Endothelial cell of hepatic sinusoid (primary cell): ENCODE measurements around the gene XRN2.
"Not testable (repeated sequence)": the region's sequence is repeated elsewhere in the genome, so short reads cannot be mapped to it uniquely, and the experiment has no call there.

Source experiments
- in situ Hi-C: cut with HindIII; loops from 2 replicates; pipeline ENCODE4 v1.10.0; 2017; ENCODE audit warnings: low sequenced_read_pairs

The XRN2 gene

DNA sequence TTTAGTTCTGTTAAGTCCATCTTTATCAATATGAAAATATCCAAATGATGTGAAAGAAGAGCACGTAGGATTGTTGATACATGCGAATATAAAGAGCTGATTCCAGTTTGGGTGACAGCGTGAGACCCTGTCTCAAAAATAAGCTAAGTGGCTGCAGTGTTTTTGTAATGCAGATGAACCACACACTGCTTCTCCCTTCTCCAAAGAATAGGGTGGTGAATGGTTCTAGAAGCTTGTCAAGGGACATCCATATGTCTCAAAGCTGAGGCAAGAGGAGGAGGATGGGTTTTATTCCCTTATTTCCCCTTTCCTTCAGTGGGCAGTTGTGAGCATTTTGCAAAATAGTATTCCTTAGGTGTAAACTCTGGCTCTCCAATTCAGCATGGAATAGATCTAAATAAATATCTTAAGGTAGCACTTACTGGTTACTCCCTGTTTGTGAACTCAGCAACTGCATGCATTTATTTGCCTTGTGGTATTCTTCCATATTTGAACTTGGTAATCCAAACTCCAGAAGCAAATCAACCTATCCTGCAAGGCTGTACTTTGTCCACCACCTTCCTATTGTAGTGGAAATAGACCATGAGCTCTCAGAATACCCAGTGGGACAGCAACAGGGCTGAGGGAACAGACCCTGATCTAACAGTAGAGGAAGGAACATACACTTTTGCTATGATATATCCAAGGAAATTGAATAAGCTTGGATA, 38.0 kb downstream of the XRN2 start:
- in situ Hi-C loops, result no loop called here

DNA sequence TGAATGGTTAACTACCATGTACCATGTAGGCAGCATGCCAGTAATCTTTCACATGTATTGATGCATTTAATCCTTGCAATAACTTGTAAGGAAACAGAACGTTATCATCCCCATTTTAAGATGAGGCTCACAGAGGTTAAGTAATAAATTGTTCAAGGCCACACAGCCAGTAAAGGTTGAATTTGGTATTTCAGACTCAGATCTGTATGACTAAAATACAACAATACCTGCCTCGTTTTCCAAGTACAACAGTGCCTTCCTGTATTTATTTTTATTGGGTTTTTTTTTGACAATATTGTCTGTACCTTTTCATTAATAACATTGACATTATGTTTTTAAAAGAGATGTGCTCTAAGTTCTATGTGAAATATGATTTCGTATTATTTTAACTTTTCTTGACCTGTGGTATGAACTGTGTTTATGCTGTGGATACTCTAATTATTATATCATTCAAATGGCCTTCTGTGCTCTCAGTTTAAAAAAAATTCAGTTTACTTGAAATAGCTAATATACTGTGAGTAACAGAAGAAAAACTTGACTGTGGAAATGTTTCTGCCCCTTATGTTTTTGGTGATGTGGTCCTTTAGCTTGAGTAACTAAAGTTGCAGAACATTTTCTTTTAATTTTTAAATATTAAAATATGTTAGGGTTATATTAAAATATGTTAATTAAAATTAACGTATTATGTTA, 39.7 kb downstream of the XRN2 start:
- in situ Hi-C loops, result no loop called here

DNA sequence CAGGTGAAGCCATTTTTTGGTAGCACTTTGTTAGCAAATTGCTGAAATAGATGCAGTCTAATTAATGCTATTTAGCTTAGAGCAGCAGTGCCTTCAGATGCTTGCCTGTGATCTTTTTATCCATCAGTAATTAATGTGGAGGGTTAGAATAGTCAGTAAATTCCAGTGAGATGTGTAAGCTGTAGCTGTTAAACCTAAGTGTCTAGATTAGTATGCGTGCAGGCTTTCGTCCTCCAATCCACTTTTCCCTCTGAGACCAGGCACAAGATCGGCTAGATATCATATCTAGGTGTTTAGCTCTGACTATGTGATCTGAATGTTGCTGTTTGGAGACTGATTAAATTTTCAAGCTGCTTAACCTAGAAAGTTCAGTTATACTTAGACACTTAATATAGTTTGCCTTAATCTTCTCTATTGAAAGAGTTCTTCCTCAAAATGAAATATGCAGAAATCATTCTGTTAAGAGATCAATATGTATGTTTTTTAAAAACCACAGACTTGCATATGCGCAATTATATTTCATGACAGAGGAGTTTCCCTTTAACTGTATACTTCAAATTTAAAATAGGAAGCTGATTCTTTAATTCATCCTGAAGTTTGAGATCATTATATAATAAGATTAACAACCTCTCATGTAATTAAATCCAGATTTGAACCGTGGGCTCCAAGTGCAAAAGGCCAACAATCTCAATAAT, 41.2 kb downstream of the XRN2 start:
- in situ Hi-C loops, result no loop called here

DNA sequence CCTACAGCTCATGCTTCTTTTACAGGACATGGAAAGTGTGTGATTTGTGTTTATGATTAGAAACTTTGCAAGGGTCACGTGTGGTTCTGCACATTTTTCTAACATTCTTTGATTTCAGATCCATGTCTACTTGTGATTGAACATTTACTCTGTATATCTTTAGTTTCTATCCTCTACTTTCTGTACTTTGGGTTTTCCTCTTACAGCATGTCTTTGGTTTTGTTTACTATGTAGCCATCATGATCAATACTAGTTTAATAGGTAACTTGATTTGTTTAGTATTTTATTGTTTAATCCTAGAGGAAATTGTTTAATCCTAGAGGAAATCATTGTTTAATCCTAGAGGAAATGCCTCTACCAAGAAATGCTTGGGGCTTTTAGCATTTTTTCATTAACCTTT, 41.8 kb downstream of the XRN2 start:
- in situ Hi-C loops, result no loop called here

DNA sequence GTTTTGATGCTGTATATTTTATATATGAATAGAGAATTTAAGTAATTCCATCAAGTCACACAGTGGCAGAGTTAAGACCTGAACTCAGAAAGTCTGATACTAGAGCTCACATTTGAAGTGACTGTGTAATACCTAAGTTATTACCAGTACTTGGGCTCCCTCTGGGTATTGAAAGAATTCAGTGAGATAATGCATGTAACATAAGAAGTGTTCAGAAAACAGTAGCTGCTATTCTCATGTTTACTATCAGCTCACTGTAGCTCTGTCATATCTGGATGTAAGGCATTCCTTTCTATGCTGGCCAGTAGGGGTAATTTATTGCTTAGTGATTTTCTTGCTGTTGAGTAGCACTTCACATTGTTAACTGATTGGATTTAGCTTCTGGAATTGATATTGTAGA, 49.6 kb downstream of the XRN2 start:
- in situ Hi-C loops, result no loop called here

DNA sequence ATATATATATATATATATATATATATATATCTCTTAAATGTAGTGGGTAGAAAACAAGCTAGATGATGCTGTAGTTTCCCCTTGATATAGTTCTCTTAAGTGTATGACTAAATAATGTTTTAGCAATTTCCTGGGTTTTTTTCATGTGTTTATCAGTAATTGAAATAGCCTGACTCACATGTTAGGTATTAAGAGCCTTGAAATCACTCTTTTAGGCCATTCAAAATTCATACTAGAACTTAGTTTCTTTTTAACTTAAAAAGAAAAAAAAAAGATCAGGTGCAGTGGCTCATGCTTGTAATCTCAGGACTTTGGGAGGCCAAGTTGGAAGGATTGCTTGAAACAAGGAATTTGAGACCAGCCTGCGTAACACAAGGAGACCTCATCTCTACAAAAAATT, 50.1 kb downstream of the XRN2 start:
- in situ Hi-C loops, result no loop called here

DNA sequence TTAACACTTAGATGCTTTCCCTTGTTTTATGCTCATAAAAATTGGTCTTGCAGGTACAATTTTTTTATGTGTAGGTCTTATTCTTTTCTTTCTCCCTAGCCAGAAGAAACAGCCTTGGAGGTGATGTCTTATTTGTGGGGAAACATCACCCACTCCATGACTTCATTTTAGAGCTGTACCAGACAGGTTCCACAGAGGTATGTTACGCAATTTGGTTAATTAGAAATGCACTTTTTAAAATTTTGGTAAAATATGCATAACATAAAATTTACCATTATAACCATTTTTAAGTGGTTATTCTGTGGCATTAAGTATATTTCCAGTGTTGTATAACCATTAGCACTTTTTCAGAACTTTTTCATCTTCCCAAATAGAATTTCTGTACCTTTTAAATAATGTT, 52.9 kb downstream of the XRN2 start:
- in situ Hi-C loops, result no loop called here

DNA sequence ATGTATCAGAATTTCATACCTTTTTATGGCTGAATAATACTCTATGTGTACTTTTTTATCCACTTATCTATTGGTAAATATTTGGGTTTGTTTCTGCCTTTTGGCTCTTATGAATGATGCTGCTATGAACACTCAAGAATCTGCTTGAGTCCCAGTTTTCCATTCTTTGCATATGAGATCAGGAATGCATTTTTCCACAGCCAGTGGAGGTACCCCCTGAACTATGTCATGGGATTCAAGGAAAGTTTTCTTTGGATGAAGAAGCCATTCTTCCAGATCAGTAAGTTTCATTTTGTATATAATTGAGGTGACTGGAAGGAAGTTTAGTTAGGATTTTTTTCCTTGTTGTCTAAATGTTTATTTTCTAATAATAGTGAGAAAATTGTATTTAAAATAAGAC, 53.3 kb downstream of the XRN2 start:
- in situ Hi-C loops, result no loop called here

DNA sequence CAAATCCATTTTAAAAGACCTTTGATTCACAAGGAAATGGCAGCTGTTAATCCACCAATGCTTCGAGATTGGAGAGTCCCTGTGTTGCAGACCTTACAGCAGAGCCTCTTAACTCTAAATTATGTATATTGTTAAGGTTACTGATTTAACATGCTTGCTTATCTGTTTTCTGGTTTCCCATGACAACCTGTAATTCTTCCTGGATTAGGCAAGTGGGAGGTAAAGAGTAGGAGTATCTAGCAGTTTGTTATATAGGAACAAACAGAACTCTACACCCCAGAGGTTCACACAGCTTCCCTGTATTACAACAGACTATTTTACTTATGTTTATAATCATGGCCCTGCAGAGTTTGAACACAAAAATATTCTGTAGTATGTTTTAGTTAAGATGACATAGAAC, 54.7 kb downstream of the XRN2 start:
- in situ Hi-C loops, result no loop called here

DNA sequence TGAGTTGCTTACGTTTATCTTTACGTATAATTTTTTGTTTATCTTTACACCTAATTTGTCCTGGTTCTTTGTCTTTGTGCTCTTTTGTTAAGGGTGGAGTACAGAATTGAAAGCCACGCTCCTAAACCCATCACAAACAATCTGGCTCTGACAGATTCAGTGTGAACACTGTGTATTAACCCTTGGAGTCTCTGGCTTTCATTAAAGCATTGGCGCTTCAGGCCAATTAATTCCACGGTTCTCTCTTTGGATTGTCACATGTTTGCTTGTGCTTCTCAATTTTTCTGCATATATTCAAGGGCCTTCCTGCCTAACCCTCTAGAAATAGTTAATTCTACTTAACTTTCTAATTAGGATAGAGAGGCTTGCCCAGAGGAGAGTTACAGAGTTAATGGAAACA, 55.6 kb downstream of the XRN2 start:
- in situ Hi-C loops, result no loop called here

DNA sequence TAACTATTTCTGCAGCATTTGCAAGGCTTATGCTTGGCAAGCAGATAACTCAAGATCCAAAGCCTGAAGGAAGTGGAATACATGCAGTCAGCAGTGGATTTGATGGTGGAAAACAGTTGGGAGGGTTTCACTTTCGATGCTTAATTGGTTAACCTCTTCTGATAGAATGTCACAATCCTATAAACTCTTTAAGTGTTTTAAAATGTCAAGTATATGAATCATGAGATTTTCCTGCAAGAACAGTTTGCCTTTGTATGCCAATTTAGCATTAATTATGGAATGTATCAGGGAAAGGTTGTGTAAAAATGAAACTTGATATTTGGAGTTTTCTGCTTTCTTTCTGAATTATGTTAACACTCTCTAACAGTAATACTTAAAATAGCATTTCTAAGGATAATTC, 57.6 kb downstream of the XRN2 start:
- in situ Hi-C loops, result no loop called here

DNA sequence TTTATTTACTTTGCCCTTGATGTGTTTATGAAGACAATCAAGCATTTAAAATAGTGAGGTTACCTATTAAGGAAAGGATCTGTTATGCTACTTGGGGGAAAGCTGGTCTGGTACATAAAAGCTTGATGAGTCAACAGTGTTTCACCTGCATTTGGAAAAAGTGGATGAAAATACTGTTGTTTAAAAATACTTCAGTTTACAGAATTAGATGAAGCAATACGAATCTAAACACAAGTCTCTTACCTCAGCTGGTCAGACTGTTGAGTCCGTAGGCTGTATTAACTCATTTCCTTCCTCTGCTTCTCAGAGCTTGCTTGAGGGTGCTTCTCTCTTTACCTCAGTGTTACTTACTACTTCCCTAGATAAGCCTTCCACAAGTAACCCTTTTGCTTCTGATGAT, 58.1 kb downstream of the XRN2 start:
- in situ Hi-C loops, result no loop called here

DNA sequence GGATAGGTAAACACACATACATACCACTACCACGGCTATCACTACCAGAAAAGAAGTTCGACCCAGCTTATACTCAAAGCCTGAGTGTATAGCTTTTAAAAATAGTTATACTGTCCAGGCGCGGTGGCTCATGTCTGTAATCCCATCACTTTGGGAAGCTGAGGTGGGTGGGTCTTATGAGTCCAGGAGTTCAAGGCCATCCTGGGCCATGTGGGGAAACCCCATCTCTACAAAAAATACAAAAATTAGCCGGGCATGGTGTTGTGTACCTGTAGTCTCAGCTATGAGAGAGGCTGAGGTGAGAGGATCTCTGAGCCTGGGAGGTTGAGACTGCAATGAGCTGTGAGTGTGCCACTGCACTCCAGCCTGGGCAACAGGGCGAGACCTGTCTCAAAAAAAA, 61.3 kb downstream of the XRN2 start:
- in situ Hi-C loops, result no loop called here

DNA sequence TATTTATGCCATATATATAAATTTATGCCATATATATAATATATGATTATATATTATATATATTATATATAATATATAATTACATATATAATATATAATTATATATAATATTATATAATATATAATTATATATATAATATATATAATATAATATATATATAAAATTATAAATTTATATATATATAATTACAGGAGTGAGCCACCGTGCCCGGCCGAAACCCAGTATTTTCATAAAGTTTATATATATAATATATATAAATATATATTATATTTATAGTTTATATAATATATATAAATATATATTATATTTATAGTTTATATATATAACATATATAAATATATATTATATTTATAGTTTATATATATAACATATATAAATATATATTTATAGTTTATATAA, 62.6 kb downstream of the XRN2 start:
- in situ Hi-C loops, result no loop called here

DNA sequence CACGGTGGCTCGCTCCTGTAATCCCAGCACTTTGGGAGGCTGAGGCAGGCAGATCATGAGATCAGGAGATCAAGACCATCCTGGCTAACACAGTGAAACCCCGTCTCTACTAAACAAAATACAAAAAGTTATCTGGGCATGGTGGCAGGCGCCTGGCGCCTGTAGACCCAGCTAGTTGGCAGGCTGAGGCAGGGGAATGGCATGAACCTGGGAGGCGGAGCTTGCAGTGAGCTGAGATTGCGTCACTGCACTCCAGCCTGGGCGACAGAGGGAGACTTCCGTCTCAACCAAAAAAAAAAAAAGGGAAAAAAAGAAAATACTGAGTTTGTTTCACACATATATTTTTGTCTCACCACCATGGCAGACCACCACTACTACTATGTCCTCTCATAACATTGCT, 63.1 kb downstream of the XRN2 start:
- in situ Hi-C loops, result not testable (repeated sequence)

DNA sequence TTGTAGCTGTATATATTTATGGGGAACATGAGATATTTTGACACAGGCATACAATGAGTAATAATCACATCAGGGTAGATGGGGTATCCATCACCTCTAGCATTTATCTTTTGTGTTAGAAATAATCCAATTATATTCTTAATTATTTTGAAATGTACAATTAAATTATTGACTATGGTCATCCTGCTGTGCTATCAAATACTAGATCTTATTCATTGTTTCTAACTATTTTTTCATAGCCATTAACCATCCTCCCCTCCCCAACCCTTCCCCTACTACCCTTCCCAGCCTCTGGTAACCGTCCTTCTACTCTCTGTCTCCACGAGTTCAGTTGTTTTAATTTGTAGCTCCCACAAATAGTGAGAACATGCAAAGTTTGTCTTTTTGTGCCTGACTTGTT, 65.7 kb downstream of the XRN2 start:
- in situ Hi-C loops, result no loop called here

DNA sequence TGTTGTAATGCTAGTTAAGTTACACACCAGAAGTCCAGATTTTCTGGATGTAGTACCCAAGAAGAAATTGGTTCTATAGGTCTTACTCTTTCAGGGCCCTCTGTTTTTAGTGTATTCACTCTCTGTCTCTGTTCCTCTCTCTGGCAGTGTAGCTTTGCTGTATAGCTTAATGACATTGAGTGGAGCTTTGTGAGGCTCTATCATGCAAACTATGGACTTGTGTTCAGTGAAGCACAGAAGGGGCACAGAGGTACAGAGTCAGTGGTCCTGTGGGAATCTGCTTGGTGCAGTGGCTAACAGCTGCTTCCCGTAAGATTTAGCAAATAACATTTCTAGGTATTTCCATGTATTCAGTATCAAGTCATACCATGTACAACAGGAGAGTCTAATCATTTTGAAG, 68.1 kb downstream of the XRN2 start:
- in situ Hi-C loops, result no loop called here

DNA sequence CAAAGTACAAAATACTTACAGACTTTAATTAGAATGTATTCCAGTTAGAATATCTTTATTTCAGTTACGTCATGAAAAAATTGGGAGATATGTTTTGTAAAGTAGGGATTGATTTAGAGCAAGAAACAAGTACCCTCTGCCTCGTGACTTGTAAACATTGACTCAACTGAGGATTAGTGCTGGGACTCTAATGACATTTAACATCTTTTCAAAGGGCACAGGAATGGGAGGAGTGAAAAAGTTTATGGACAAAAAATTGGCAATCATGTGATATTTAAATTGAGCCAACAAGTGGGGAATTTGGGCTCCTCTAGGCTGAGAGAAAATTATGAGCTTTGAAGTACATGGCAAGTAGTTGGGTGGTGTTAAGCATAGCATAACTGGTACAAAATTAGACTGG, 68.9 kb downstream of the XRN2 start:
- in situ Hi-C loops, result no loop called here

DNA sequence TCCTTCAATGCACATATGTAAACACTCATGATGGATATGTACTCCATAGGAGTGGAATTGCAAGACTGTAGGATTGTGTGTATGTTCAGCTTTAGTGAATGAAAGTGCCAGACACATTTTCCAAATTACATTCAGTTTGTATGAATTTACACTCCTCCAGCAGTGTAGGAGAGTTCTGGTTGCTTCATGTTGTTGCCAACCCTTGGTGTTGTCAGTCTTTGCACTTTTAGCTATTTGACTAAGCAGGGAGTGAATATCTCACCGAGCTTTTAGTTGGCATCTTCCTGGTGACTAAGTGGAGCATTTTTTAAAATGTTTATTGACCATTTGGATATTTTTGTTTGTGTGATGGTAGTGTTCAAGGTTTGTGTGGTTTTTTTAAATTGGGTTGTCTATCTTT, 70.3 kb downstream of the XRN2 start:
- in situ Hi-C loops, result no loop called here

DNA sequence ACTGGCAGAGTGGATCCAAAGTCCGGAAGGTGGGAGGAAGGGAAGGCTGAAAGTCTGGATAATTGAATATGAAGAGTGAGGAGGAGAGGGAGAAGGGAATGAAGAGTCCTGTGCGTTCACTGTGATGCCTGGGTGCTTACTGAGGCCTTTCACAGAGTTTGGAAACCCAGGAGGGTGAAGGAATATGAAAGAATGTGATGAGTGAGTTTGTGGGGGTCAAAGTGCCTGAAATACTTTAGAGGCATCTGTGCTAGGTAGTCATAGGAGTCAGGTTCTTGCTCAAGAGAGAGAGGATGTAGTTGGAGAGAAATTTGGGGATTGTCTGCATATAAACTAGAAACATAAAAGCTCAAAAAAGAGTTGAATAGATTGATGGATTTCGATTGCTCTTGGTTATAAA, 73.5 kb downstream of the XRN2 start:
- in situ Hi-C loops, result no loop called here

DNA sequence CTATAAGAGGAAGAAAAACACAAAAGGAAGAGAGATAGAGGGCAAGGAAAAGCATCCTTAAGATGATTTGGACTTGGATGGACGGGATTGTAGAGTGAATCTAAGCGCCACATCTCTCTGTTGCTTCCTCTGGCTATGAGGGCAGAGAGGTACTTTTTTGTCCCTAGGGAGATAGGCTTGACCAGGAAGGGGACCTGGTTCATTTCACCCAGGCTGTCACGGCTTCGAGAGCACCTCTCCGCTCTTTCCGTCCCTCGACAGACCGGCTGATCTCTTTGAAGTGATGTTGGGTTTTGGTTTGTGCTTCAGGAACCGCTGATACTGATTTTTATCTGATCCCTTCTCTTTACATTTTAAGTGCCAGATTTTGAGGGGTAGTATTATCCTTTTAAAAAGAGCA, 74.6 kb downstream of the XRN2 start:
- in situ Hi-C loops, result no loop called here

DNA sequence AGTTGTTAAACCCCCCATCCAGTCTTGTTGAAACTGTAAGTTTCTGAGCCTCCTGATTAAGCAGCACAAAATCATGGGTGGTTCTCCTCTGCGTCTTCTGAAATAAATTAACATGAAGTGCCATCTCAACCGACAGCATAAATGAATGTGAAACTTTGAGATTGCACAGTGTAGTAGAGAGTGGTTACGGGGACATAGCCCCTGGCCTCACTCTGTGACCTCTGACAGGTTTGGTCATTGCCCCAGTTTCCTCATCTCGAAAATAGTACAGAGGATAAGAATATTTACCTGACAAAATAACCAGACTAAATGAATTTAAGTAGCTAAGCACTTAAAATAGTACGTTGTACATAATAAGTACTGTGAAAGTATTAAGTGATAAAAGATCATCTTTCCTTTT, 75.1 kb downstream of the XRN2 start:
- in situ Hi-C loops, result no loop called here
